Thymus (tissue), 11 donors: ENCODE measurements around the gene RGMA. TPM values are rescaled to one million over a fixed set of nuclear protein-coding genes. Genes with fewer than 3 reads are reported as not detected.

Experiments
- DNase-seq, 9 donors: peaks; one replicate each; pipeline ENCODE4 v3.0.0-alpha.2; 2013; ENCODE audit warnings: low spot score in 9 of 9, low read depth in 6 of 9, missing footprints in 1 of 9
- H3K27ac ChIP-seq, 2 donors: one replicate each; pipeline ENCODE4 v1.5.1; 2013; ENCODE audit warnings: control low read depth in 1 of 2, low read depth in 1 of 2, low read length in 1 of 2, mild to moderate bottlenecking in 1 of 2, moderate library complexity in 1 of 2
- H3K27me3 ChIP-seq, 2 donors: one replicate each; pipeline ENCODE4 v1.5.1; 2013; ENCODE audit warnings: low read length in 1 of 2; ENCODE audit not compliant: control insufficient read depth in 2 of 2, insufficient read depth in 1 of 2
- H3K36me3 ChIP-seq, 2 donors: one replicate each; pipeline ENCODE4 v1.5.1; 2013; ENCODE audit warnings: low read length in 1 of 2, mild to moderate bottlenecking in 1 of 2, moderate library complexity in 1 of 2; ENCODE audit not compliant: control insufficient read depth in 2 of 2, insufficient read depth in 2 of 2
- H3K4me1 ChIP-seq, 2 donors: one replicate each; pipeline ENCODE4 v1.5.1; 2013; ENCODE audit warnings: low read length in 2 of 2; ENCODE audit not compliant: control insufficient read depth in 2 of 2, insufficient read depth in 2 of 2
- H3K4me3 ChIP-seq, 2 donors: one replicate each; pipeline ENCODE4 v1.5.1; 2013; ENCODE audit warnings: low read length in 2 of 2, control low read depth in 1 of 2, mild to moderate bottlenecking in 1 of 2
- H3K9me3 ChIP-seq, 2 donors: one replicate each; pipeline ENCODE4 v1.5.1; 2013; ENCODE audit warnings: low read length in 1 of 2, mild to moderate bottlenecking in 1 of 2; ENCODE audit not compliant: control insufficient read depth in 2 of 2, insufficient read depth in 1 of 2
- WGBS: extraction: QIAGEN DNeasy Blood & Tissue Kit; methylation state at CpG from one replicate; pipeline ENCODE4 v1.1.7; 2013; 5-methylcytosine and 5-hydroxymethylcytosine counted together
- polyA plus RNA-seq: library from polyadenylated mRNA; stranded (reverse); fragments of 200-250 nt; gene quantifications from one replicate; pipeline ENCODE4 v1.2.3, GENCODE V29; 2013
- total RNA-seq: library from RNA; stranded (reverse); fragments of 120-200 nt; gene quantifications from one replicate; pipeline ENCODE4 v1.2.4, GENCODE V29; 2013
- donor health status: healthy.

The RGMA gene
- total and polyA plus RNA-seq, 2 donors = 0.76 to 5.7 TPM

DNA sequence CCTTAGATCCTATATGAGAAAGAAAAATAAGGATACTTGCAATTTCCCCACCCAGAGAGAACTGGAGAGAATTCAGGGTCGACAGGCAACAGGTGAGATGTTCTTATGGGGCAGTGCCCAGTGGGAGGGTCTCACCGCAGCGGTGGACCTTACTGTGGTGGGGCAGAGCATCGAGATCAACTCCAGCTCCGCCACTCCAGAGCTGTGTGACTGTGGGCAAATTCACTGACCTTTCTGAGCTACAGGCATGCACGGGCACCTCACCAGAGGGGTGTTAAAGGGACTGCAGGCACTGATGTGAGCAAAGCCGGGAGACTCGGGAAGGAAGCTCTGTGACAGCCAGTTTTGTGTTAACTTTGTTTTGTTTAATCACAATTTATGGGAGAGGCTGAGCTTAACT is 30.9 kb downstream of the RGMA start:
- WGBS = 95% methylated on average over 8 of the region's 8 CpGs
- Histone ChIP-seq H3K27me3 (peaks cover 0 to 3% of the 10 kb centered on the region in 2 donors), H3K36me3 (no peaks in the 10 kb centered on the region), H3K4me3 (no peak overlapping the region), H3K4me1 (peaks cover 0 to 3% of the 10 kb centered on the region in 2 donors), H3K9me3 (no peaks in the 10 kb centered on the region), H3K27ac (no peak overlapping the region)
- no peak for DNase-seq

DNA sequence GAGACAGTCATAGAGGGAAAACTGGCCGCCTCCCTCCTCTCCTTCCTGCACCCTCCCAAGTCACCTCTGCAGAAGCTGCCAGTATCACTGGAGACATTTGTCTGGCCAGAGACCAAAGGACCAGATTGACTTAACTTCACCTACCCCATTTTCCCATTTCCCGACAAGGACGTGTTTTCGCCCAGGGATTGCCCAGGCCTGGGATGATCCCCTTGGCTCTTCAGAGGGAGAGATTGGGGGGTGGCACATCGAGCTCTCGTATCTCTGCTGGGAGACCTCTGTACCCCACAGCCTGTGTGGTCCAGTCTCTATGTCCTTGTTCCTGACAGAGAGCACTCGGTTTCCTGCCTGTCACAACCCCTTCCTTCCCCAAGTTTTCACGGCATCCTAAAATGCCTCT is 31.4 kb downstream of the RGMA start:
- Histone ChIP-seq H3K27ac (no peak overlapping the region), H3K36me3 (no peaks in the 10 kb centered on the region), H3K4me1 (peaks cover 0 to 3% of the 10 kb centered on the region in 2 donors), H3K27me3 (peaks cover 0 to 3% of the 10 kb centered on the region in 2 donors), H3K4me3 (no peak overlapping the region), H3K9me3 (no peaks in the 10 kb centered on the region)
- 92% methylated on average over 8 of the region's 8 CpGs for WGBS
- no peak for DNase-seq

DNA sequence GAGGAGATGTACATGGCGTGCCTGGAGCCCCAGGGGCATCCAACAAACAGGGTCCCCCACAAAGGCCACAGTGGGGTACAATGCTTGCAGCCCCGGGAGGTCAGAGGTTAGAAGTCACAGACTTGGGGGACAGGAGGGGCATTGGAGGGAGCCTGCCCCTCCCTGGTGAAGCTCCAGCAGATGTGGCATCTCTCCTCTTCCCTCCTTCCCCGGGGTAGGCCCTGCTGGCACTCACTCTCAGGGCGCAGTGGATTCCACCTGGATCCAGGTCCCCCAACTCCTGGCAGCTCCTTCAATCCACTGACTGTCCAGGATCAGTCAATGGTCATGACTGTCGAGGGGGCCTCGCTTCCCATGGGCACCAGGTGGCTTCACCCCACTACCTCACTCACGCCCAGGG is 32.2 kb downstream of the RGMA start:
- DNase-seq = no peak
- 89% methylated on average over 7 of the region's 7 CpGs for WGBS
- Histone ChIP-seq H3K4me1 (peaks cover 0 to 3% of the 10 kb centered on the region in 2 donors), H3K27ac (no peak overlapping the region), H3K9me3 (no peaks in the 10 kb centered on the region), H3K36me3 (no peaks in the 10 kb centered on the region), H3K27me3 (peaks cover 0 to 3% of the 10 kb centered on the region in 2 donors), H3K4me3 (no peak overlapping the region)

DNA sequence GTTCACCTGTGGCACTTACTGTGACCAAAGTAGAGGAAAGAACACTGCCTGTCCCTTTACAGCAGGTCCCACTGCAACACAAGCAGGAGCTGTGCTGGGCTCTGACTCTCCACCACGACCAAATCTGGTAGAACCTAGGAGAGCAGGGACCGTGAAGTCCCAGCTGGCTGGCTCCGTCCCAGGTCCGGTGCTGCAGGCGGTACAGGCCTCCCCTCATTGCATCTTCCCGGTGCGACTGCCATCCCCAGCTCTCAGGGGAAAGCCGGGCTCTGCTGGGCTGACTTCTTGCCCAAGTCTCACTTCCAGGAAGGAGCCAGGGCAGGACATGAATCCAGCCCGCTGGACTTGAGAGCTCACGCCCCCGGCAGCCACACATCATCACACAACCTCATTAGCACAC is 33.8 kb downstream of the RGMA start:
- Histone ChIP-seq H3K36me3 (no peaks in the 10 kb centered on the region), H3K27me3 (no peaks in the 10 kb centered on the region), H3K4me3 (no peak overlapping the region), H3K9me3 (no peaks in the 10 kb centered on the region), H3K4me1 (no peaks in the 10 kb centered on the region), H3K27ac (no peak overlapping the region)
- no peak for DNase-seq
- 97% methylated on average over 11 of the region's 11 CpGs for WGBS

DNA sequence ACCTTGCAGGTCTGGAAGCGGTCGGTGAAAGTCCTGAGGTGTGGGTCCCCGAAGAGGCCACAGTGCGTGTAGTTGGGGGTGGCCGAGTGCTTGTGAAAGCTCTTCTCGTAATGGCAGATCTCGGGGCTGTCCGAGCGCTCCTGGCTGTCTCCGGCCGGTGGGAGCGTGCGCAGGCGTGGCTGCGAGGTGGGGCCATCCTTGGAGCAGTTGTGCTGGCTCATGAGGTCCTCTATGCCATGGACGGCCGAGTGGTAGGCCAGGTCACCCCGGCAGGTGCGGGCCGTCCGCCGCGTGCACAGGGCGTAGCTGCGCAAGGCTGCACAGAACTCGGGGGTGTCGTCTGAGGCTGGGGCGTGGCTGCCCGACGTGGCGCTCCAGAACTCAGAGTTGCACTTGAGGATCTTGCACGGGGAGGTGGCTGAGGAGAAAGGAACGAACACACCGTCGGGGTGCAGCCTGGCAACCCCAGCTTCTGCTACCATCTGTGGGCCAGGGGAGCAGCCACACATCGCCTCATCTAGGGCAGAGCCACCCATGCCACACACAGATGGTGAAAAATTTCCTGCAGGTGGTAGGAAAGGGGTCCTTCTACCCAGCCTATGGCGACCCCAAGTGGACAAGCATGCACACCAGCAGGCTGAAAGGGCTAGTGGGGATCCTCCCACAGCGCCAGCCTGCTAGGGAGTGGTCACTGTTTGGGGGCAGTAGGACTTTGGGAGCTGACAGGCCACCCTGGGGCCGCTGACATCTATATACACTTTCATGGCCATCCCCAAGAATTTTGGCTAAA is 36.7 kb downstream of the RGMA start:
- peaks cover 5 to 6% of the 10 kb centered on the region in 2 donors for H3K4me1 ChIP-seq
- no peak overlapping the region for H3K4me3 ChIP-seq
- no peaks in the 10 kb centered on the region for H3K9me3 ChIP-seq
- no peaks in the 10 kb centered on the region for H3K36me3 ChIP-seq
- no peak overlapping the region for H3K27ac ChIP-seq
- H3K27me3 ChIP-seq = no peaks in the 10 kb centered on the region
- 86% methylated on average over 39 of the region's 39 CpGs for WGBS
- DNase-seq = no peak

DNA sequence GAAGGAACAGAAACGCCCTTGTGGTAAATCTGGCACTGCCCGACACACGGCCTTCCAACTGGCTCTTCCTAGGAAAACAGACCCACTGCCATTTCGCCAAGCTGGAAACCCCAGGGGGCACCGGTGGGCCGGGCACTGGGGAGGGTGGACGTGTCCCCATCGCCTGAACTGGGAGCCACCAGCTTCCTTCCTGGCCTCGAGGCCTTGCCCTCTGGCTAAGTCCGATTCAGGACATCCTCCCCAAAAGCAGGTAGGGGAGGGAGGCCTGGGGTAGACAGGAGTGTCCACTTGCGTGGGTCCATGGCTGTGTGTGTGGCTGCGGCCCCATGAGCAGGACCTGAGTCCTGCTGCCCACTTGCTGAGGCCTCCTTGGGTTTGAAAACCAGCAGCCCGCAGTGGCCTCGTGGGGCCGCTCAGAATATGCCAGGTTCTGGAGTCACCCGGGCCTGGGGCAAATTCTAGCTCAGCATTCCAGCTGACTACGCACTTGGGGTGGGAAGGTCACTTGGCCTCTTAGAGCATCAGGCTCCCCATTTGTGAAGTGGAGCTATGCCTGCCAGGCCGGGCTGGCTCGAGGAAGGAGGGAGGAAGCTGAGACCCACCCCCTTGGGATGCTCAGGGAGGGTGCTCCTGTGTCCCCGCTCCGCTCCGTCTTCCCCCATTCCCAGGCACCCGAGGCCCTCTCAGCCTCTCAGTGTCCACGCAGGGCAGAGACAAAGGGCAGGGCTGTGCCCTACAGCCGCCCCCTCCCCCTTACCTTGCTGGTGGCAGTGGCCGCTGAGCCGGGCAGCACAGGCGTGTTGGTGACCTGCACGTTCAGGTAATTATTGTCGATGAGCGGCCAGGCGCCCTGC is 37.5 kb downstream of the RGMA start:
- Histone ChIP-seq H3K4me3 (no peak overlapping the region), H3K27ac (no peak overlapping the region), H3K9me3 (no peaks in the 10 kb centered on the region), H3K27me3 (no peaks in the 10 kb centered on the region), H3K36me3 (no peaks in the 10 kb centered on the region), H3K4me1 (peaks cover 5 to 6% of the 10 kb centered on the region in 2 donors)
- DNase-seq = no peak
- 98% methylated on average over 32 of the region's 32 CpGs for WGBS

DNA sequence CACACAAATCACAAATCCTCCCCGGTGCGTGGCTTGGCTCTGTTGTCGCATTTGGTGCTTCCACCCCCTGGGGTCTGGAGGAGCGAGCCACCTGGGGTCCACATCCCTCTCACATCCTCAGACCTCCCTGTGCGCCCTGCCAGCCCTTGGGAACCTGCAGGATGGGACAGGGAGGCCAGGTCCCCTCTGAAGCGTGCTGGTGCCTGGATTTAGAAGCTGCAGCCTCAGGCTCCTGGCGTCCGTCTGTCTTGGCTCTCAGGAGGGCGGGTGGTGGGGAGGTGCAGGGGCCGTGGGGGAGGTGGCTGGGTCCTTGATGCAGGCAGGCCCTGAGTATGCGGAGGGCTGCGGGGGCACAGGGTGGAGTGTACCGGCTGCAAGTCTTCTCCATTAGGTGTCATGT is 38.4 kb downstream of the RGMA start:
- Histone ChIP-seq H3K4me3 (no peak overlapping the region), H3K36me3 (no peaks in the 10 kb centered on the region), H3K27ac (no peak overlapping the region), H3K4me1 (peaks cover 5 to 6% of the 10 kb centered on the region in 2 donors), H3K9me3 (no peaks in the 10 kb centered on the region), H3K27me3 (no peaks in the 10 kb centered on the region)
- no peak for DNase-seq
- 99% methylated on average over 13 of the region's 13 CpGs for WGBS

DNA sequence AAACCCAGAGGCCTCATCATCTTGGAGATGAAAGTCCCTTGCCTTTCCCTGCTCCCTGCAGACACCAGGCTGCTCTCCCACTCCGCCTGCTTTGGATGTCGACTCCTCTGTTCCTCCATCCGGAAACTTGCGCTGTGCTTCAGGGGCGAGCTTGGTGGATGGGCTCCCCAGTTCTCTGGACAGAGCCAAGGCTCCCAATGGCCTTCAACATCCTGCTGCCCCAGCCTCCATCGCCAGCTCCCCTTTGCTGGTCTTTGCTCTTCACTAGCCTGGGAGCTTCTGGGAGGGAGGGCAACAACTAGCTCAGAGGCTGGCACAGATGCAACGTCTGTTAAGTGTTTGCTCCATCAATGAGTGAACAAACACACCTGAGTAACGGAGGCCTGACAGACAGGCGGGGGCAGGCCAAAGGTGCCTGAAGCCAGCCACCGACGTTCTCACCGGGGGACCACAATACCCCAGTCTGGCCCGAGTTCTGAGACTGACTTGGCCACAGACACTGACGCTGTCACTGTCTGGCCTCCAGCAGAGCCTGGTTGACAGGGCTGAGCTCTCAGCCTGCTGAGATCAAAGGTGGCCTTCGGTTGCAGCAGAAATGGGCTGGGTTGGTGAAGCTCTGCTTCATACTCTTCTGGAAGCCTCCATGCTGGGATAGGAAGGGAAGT is 39.0 kb downstream of the RGMA start:
- no peak for DNase-seq
- no peaks in the 10 kb centered on the region for H3K27me3 ChIP-seq
- peaks cover 5 to 6% of the 10 kb centered on the region in 2 donors for H3K4me1 ChIP-seq
- H3K9me3 ChIP-seq = no peaks in the 10 kb centered on the region
- H3K4me3 ChIP-seq = no peak overlapping the region
- H3K36me3 ChIP-seq = no peaks in the 10 kb centered on the region
- WGBS = 84% methylated on average over 15 of the region's 15 CpGs
- H3K27ac ChIP-seq = no peak overlapping the region

DNA sequence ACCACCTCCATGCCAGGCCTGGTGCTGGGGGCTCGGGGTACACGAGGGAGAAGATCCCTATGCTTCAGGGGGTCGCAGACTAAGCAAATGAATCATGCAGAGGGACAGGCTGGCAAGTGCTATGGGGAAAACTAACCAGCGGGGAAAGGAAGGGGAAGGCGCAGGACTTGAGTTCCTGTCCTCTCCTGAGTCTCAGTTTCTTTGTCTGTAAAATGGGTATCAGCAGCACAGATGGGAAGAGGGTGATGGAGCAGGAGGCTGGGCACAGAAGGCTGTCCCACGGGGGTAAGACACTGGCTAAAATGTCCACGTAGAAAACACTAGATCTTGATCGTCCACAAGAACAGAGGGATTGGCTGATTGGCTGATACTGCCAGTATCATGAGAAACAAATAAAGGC is 39.8 kb downstream of the RGMA start:
- H3K4me1 ChIP-seq = peaks cover 5 to 6% of the 10 kb centered on the region in 2 donors
- H3K9me3 ChIP-seq = no peaks in the 10 kb centered on the region
- H3K4me3 ChIP-seq = no peak overlapping the region
- no peaks in the 10 kb centered on the region for H3K36me3 ChIP-seq
- no peaks in the 10 kb centered on the region for H3K27me3 ChIP-seq
- 70% methylated on average over 8 of the region's 8 CpGs for WGBS
- no peak overlapping the region for H3K27ac ChIP-seq
- no peak for DNase-seq
